Liver (tissue), 9 donors: ENCODE results near the gene EEFSEC. TPM values are rescaled to one million over a fixed set of nuclear protein-coding genes. Genes with fewer than 3 reads are reported as not detected.

Experiments
- DNase-seq: peaks from one replicate; pipeline ENCODE4 v3.0.0-alpha.2; 2017; ENCODE audit warnings: low spot score
- H3K27ac ChIP-seq, 2 donors: one replicate each; pipeline ENCODE4 v1.7.0; 2013; ENCODE audit warnings: inconsistent platforms in 2 of 2, low read length in 2 of 2, control low read depth in 1 of 2, low read depth in 1 of 2, mild to moderate bottlenecking in 1 of 2
- H3K27me3 ChIP-seq, 4 donors: one replicate each; pipeline versions ENCODE4 v1.6.1 to v1.7.0; 2013; ENCODE audit warnings: low read length in 3 of 4, inconsistent platforms in 1 of 4, mild to moderate bottlenecking in 1 of 4, moderate library complexity in 1 of 4; ENCODE audit not compliant: control insufficient read depth in 4 of 4, insufficient read depth in 4 of 4
- H3K36me3 ChIP-seq, 4 donors: one replicate each; pipeline versions ENCODE4 v1.6.1 to v1.7.0; 2013; ENCODE audit warnings: low read length in 3 of 4, mild to moderate bottlenecking in 3 of 4, low read depth in 1 of 4, moderate library complexity in 1 of 4; ENCODE audit not compliant: control insufficient read depth in 4 of 4, insufficient read depth in 3 of 4
- H3K4me1 ChIP-seq, 4 donors: one replicate each; pipeline versions ENCODE4 v1.6.1 to v1.7.0; 2013; ENCODE audit warnings: low read length in 3 of 4, mild to moderate bottlenecking in 3 of 4, moderate library complexity in 1 of 4; ENCODE audit not compliant: control insufficient read depth in 4 of 4, insufficient read depth in 4 of 4
- H3K4me3 ChIP-seq, 3 donors: one replicate each; pipeline versions ENCODE4 v1.6.1 to v1.7.0; 2013; ENCODE audit warnings: low read length in 3 of 3, control low read depth in 1 of 3, low read depth in 1 of 3, mild to moderate bottlenecking in 1 of 3
- H3K9ac ChIP-seq, 2 donors: one replicate each; pipeline ENCODE4 v1.7.0; 2013; ENCODE audit warnings: low read length in 2 of 2, mild to moderate bottlenecking in 2 of 2, moderate library complexity in 2 of 2, control low read depth in 1 of 2, low read depth in 1 of 2
- H3K9me3 ChIP-seq, 4 donors: one replicate each; pipeline versions ENCODE4 v1.6.1 to v1.7.0; 2013; ENCODE audit warnings: low read length in 3 of 4; ENCODE audit not compliant: control insufficient read depth in 4 of 4
- ATF3 ChIP-seq: IDR thresholded peaks from 2 replicates; pipeline ENCODE4 v1.6.1; 2016; ENCODE audit warnings: antibody characterized with exemption
- EGR1 ChIP-seq, 2 donors: IDR thresholded peaks; 2 replicates each; pipeline ENCODE4 v1.6.1; 2016 to 2018; ENCODE audit warnings: antibody characterized with exemption in 2 of 2, low read depth in 2 of 2
- FOXA1 ChIP-seq: IDR thresholded peaks from 2 replicates; pipeline ENCODE4 v1.6.1; 2016; ENCODE audit warnings: antibody characterized with exemption
- FOXA2 ChIP-seq: IDR thresholded peaks from 2 replicates; pipeline ENCODE4 v1.6.1; 2016; ENCODE audit warnings: antibody characterized with exemption
- GABPA ChIP-seq, 2 donors: IDR thresholded peaks in 1 of 2; conservative IDR thresholded peaks in 1 of 2; 2 replicates each; pipeline ENCODE4 v1.6.1; 2016; ENCODE audit warnings: antibody characterized with exemption in 2 of 2, mild to moderate bottlenecking in 1 of 2, moderate library complexity in 1 of 2
- HNF4A ChIP-seq, 2 donors: conservative IDR thresholded peaks; 2 replicates each; pipeline ENCODE4 v1.6.1; 2016; ENCODE audit warnings: antibody characterized with exemption in 2 of 2, mild to moderate bottlenecking in 2 of 2
- HNF4G ChIP-seq: IDR thresholded peaks from 2 replicates; pipeline ENCODE4 v1.6.1; 2016; ENCODE audit warnings: antibody characterized with exemption
- JUND ChIP-seq, 2 donors: IDR thresholded peaks; 2 replicates each; pipeline ENCODE4 v1.6.1; 2016; ENCODE audit warnings: antibody characterized with exemption in 2 of 2
- NR2F2 ChIP-seq: IDR thresholded peaks from 2 replicates; pipeline ENCODE4 v1.6.1; 2016; ENCODE audit warnings: antibody characterized with exemption
- RAD21 ChIP-seq, 2 donors: IDR thresholded peaks; 2 replicates each; pipeline ENCODE4 v1.6.1; 2016; ENCODE audit warnings: antibody characterized with exemption in 2 of 2, mild to moderate bottlenecking in 2 of 2
- REST ChIP-seq: IDR thresholded peaks from 2 replicates; pipeline ENCODE4 v1.6.1; 2016; ENCODE audit warnings: antibody characterized with exemption, mild to moderate bottlenecking
- RXRA ChIP-seq, 2 donors: IDR thresholded peaks; 2 replicates each; pipeline ENCODE4 v1.6.1; 2017 to 2018; ENCODE audit warnings: antibody characterized with exemption in 2 of 2, mild to moderate bottlenecking in 1 of 2
- SP1 ChIP-seq: IDR thresholded peaks from 2 replicates; pipeline ENCODE4 v1.6.1; 2018; ENCODE audit warnings: antibody characterized with exemption, mild to moderate bottlenecking
- TAF1 ChIP-seq: conservative IDR thresholded peaks from 2 replicates; pipeline ENCODE4 v1.6.1; 2016; ENCODE audit warnings: antibody characterized with exemption, mild to moderate bottlenecking
- YY1 ChIP-seq: IDR thresholded peaks from 2 replicates; pipeline ENCODE4 v1.6.1; 2016; ENCODE audit warnings: antibody characterized with exemption, mild to moderate bottlenecking
- ZBTB33 ChIP-seq: IDR thresholded peaks from 2 replicates; pipeline ENCODE4 v1.6.1; 2016; ENCODE audit warnings: antibody characterized with exemption
- WGBS: extraction: QIAGEN DNeasy Blood & Tissue Kit; methylation state at CpG from one replicate; pipeline ENCODE4 v1.1.7; 2013; 5-methylcytosine and 5-hydroxymethylcytosine counted together
- polyA plus RNA-seq, 2 donors: library from polyadenylated mRNA; stranded (reverse) in 1 of 2; unstranded in 1 of 2; fragments of 200-250 nt in 1 of 2; fragments of >200 nt in 1 of 2; fragmentation: Nextera tagmentation in 1 of 2; extraction: Ambion mirVana in 1 of 2; gene quantifications; one replicate each; pipeline versions ENCODE4 v1.2.1 to v1.2.3, GENCODE V29; 2013 to 2015
- total RNA-seq, 2 donors: library from RNA; depleted of rRNA; stranded (reverse); fragments of >200 nt; gene quantifications; one replicate each; pipeline ENCODE4 v1.2.3, GENCODE V29; 2014
- TF ChIP-seq, protein P1 (sequence below): IDR thresholded peaks from 2 replicates; pipeline ENCODE4 v1.6.1; 2016; ENCODE audit warnings: antibody characterized with exemption
- TF ChIP-seq, protein P2 (sequence below): fragments of 150-350 bp; IDR thresholded peaks from 2 replicates; pipeline ENCODE4 v1.5.1; 2017; ENCODE audit warnings: improper control_type of control experiment, low read depth, low read length; ENCODE audit not compliant: missing input control
- donor health status: healthy.
- donor health status: healthy.
- donor health status: healthy.
- donor health status: healthy.
- donor health status: healthy.

Gene EEFSEC
- total and polyA plus RNA-seq, 4 donors, result 8.4 to 13.1 (median 10.7) TPM

DNA sequence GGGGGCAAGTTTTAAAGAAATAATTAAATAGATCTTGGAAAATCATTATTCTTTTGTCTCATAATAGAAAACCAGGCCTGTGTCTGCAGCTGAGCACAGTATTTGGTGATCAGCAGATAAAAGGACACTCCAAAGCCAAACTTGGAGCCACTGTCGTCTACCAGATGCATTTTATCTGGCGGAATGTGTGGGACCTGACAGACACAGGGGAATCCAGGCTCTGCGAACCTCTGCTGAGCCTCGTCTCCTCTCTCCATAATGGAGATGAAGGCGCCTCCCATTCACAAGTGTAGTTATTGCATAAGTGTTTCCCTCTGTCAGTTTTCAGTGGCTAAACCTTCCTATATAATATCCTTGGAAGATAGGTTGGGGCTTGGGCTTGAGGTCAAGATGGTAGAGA, 42.1 kb downstream of the EEFSEC start:
- H3K4me3 ChIP-seq, result no peak overlapping the region
- no peak overlapping the region for H3K9ac ChIP-seq
- no peaks in the 10 kb centered on the region for H3K36me3 ChIP-seq
- 86% methylated on average over 5 of the region's 5 CpGs for WGBS
- H3K27me3 ChIP-seq, result no peaks in the 10 kb centered on the region
- H3K27ac ChIP-seq, result no peak overlapping the region
- no peak for DNase-seq
- TF ChIP-seq SP1 (no peak), ZBTB33 (no peak), RAD21 (IDR thresholded peaks at IDR 0.05) (no peak), EGR1 (IDR thresholded peaks at IDR 0.05; ENCODE audit: low read depth in 2 of 2) (no peak), NR2F2 (no peak), REST (no peak), FOXA2 (no peak), FOXA1 (no peak), YY1 (no peak), ATF3 (no peak), HNF4G (no peak), TAF1 (no peak), RXRA (IDR thresholded peaks at IDR 0.05) (no peak), HNF4A (conservative IDR thresholded peaks at IDR 0.05) (no peak), GABPA (IDR thresholded peaks at IDR 0.05 in 1 of 2, conservative IDR thresholded peaks at IDR 0.05 in 1 of 2) (no peak), JUND (IDR thresholded peaks at IDR 0.05) (no peak)
- TF ChIP-seq, protein P1, sequence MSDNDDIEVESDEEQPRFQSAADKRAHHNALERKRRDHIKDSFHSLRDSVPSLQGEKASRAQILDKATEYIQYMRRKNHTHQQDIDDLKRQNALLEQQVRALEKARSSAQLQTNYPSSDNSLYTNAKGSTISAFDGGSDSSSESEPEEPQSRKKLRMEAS, result no peak
- TF ChIP-seq, protein P2, sequence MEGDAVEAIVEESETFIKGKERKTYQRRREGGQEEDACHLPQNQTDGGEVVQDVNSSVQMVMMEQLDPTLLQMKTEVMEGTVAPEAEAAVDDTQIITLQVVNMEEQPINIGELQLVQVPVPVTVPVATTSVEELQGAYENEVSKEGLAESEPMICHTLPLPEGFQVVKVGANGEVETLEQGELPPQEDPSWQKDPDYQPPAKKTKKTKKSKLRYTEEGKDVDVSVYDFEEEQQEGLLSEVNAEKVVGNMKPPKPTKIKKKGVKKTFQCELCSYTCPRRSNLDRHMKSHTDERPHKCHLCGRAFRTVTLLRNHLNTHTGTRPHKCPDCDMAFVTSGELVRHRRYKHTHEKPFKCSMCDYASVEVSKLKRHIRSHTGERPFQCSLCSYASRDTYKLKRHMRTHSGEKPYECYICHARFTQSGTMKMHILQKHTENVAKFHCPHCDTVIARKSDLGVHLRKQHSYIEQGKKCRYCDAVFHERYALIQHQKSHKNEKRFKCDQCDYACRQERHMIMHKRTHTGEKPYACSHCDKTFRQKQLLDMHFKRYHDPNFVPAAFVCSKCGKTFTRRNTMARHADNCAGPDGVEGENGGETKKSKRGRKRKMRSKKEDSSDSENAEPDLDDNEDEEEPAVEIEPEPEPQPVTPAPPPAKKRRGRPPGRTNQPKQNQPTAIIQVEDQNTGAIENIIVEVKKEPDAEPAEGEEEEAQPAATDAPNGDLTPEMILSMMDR, result no peak
- H3K4me1 ChIP-seq, result peaks cover 0 to 7% (median 0%) of the 10 kb centered on the region in 4 donors
- H3K9me3 ChIP-seq, result no peaks in the 10 kb centered on the region

DNA sequence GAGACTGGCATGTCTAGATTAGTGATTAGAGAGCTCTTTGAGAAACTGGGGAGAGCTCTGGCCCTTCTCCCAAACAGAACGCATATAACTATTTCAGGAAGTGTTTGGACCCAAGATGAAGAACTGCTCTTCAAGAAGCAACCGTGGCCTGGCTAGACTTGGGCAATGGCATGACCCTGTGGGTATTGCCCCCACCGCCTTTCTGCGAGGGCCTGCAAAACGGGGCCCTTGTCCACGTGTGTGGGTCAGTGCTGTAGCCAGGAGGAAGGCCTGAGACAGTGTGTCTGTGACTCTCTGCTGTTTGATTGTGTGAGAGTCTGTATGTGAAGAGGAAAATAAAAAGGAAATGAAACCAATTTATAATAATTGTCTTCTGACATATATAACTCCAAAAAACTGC, 42.5 kb downstream of the EEFSEC start:
- Histone ChIP-seq H3K9me3 (no peaks in the 10 kb centered on the region), H3K4me3 (no peak overlapping the region), H3K4me1 (peaks cover 0 to 7% (median 0%) of the 10 kb centered on the region in 4 donors), H3K27me3 (no peaks in the 10 kb centered on the region), H3K27ac (no peak overlapping the region), H3K9ac (no peak overlapping the region), H3K36me3 (no peaks in the 10 kb centered on the region)
- WGBS, result 81% methylated on average over 6 of the region's 6 CpGs
- DNase-seq, result no peak
- TF ChIP-seq RAD21 (IDR thresholded peaks at IDR 0.05) (no peak), ZBTB33 (no peak), ATF3 (no peak), EGR1 (IDR thresholded peaks at IDR 0.05; ENCODE audit: low read depth in 2 of 2) (no peak), HNF4A (conservative IDR thresholded peaks at IDR 0.05) (no peak), GABPA (IDR thresholded peaks at IDR 0.05 in 1 of 2, conservative IDR thresholded peaks at IDR 0.05 in 1 of 2) (no peak)
- TF ChIP-seq, protein P2, result no peak
